Epithelial cell of proximal tubule (primary cell): ENCODE results near the gene RTL10. TPM values are rescaled to one million over a fixed set of nuclear protein-coding genes. Genes with fewer than 3 reads are reported as not detected.

Experiments used
- DNase-seq: peaks from one replicate; pipeline ENCODE4 v3.0.0-alpha.2; 2011; ENCODE audit warnings: low read depth
- H3K4me3 ChIP-seq: 2 replicates; pipeline ENCODE4 v1.5.1; 2011; ENCODE audit warnings: low read depth, mild to moderate bottlenecking, low read length
- total RNA-seq: library from RNA; depleted of rRNA; stranded (reverse); fragments of >200 nt; gene quantifications from 2 replicates; pipeline ENCODE4 v1.2.3, GENCODE V29; 2015
- TF ChIP-seq, protein P1 (sequence below): conservative IDR thresholded peaks from 2 replicates; pipeline ENCODE4 v1.5.1; 2012; ENCODE audit warnings: low read depth, mild to moderate bottlenecking, low read length

The RTL10 gene
- total RNA-seq, 1 donor from 2014 or later, result 15.9 TPM

DNA sequence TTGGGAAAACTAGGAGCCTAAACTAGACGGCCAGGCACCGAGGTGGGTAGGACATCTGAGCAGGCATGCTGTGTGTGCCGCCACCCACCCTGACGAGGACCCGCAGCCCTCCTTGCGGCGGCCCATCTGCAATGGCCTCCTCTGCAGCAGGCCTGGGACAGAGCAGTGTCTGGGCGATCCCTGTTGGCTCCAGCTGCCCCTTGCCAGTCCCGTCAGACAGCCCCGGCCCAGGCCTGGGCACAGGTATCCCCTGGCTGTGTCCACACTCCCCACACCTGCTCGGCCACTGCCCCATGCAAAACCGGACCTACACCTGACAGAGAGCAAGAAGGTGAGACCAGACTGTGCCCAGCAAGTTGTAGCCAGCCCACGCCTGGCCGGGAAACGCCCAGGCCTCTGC, 38.7 kb upstream of the RTL10 start:
- H3K4me3 ChIP-seq, result no peak overlapping the region
- TF ChIP-seq, protein P1, sequence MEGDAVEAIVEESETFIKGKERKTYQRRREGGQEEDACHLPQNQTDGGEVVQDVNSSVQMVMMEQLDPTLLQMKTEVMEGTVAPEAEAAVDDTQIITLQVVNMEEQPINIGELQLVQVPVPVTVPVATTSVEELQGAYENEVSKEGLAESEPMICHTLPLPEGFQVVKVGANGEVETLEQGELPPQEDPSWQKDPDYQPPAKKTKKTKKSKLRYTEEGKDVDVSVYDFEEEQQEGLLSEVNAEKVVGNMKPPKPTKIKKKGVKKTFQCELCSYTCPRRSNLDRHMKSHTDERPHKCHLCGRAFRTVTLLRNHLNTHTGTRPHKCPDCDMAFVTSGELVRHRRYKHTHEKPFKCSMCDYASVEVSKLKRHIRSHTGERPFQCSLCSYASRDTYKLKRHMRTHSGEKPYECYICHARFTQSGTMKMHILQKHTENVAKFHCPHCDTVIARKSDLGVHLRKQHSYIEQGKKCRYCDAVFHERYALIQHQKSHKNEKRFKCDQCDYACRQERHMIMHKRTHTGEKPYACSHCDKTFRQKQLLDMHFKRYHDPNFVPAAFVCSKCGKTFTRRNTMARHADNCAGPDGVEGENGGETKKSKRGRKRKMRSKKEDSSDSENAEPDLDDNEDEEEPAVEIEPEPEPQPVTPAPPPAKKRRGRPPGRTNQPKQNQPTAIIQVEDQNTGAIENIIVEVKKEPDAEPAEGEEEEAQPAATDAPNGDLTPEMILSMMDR, result no peak
- no peak for DNase-seq

DNA sequence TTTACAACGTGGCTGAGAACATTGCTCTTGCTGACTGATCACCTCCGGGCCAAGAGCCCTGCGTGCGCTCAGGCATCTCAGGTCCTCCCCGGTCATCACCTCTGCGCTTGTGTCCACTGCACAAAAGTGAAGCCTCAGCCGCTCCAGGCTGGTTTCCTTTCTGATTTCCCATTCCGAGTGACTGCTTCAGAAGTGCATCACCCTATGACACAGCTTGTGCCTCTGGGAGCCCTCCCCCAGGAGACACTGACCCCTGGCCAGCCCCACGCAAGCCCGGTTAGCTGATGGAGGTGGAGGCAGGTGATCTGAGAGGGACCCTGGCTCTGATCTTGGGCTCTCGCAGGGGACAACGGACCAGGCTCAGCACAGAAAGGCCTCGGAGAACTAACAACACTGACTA, 38.3 kb upstream of the RTL10 start:
- TF ChIP-seq, protein P1, result no peak
- no peak for DNase-seq

DNA sequence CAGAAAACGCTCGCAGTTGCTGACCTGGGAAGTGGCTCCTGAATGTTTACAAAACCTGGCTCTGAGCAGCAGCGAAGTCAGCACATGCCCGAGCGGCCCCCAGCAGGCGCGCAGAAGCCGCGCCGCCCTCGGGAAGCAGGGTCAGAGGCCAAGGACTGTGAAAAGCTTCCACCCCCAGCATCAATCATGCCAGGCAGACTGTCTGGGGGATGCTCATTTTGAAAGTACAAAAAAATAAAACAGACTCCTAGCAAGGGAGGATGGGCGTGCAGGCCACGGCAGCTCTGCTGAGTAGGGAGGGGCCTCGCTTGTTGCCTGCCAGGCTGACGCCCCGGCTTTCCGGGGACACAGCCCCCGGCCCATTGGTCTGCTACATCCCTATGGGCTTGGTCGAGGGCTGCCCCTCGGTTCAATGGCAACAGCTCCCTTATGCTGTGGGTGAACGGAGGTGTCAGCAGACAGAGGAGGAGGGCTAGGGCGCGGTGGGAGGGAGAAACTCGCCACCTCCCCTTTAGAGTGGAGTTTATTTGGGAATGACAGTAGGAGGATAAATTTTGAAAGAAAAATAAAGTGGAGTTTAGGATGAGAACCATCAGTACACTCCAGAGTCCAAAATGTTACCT, 37.7 kb upstream of the RTL10 start:
- no peak for DNase-seq
- H3K4me3 ChIP-seq, result no peak overlapping the region
- TF ChIP-seq, protein P1, result no peak

More for the DNA sequence above, 38.3 kb upstream of the RTL10 start:
- no peak overlapping the region for H3K4me3 ChIP-seq

DNA sequence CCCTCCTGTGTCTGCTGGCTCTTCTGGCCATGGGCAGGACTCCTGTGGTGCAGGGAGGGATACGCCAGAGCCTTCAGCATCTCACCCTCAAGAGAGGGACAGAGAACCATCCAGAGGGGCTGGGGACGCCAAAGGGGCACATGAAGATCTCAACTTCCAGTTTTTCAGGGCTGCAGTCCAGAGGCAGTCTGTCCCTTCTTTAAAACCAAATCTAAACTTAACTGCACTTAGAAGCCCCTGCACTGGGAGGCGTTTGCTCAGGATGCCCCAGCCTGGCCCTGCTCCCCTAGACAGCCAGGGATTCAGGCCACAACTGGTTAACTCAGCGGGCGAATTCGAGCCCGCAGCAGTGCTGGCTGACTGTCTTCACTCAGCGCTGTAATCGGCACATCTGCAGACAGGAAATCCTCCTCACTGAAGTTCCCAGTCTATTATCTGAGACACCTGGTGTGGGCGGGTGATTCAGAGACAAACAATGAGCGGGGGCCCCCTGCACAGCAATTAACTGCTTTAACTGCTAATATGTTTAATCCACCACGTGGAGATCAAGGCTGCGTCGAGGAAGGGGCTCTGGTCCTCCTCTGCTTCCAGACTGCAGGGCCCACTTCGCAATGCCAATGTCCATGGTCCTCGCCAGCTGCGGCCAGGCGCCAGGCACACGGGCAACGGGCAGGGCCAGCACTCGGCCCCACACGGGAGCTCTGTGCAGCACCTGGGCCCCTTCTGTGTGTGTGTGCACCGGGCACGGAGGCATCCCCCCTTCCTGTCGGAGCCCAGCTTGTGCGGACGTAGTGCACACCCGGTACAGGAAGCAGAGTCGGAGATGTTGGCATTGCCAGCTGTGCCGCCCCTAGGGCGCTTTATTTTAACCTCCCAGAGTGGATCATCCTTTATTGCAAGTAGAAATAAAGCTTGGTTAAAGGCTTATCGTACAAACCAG, 36.9 kb upstream of the RTL10 start:
- TF ChIP-seq, protein P1, result no peak
- DNase-seq, result no peak
- no peak overlapping the region for H3K4me3 ChIP-seq

DNA sequence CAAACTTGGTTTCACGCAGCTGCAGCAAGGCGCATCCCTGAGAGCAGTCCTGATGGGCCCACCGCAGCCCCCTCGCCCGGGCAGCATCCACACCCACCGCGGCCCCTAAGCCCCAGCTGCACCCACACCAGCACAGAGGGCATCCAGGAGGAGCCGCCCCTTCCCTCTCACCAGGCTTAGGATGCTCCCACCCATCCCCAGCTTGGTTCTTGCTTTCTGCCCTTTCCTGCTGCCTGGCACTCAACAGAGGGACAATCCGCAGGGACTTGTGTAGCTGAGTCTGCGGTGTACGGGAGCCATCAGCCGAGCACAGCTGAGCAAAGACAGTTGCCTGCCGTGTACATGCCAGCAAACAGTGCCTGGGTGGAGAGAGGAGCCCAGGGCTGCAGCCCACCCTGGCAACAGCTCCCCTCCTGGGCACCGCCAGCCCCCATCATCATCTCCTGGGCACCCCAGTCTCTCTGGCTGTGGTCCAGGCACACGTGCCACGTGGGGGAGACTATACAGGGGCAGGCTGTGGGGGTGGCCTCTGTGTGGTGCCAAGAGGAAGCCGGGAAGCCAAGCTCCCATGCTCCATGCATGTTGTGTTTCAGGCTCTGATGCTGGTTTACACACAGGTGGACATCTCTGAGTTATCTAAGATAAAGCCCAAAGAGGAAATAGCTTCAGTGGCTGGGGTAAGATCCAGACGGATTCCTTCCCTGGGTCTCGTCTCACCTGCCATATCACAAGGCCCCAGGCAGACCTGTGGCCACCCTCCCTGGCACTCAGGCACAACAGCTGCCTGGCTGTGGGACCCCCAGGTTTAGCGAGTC, 36.0 kb upstream of the RTL10 start:
- no peak for DNase-seq
- no peak overlapping the region for H3K4me3 ChIP-seq
- TF ChIP-seq, protein P1, result no peak

DNA sequence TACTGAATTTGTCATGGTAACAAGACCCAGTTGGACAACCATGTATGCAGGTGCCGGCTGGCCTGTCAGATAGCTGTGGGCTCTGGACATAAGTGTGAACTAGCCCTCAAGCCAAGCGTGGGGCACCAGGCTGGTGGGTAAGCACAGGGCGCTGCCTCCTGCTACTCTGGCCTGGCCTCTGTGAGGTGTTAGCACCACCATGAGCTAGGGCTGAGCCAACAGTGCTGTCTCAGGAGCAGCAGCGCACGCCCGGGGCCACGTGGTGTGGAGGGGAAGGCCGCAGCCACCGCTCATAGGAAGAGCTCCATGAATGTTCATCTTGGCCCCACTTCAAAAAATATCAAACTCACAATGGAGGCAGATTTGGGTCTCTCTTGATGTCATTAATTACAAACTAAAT, 35.3 kb upstream of the RTL10 start:
- DNase-seq, result no peak
- no peak overlapping the region for H3K4me3 ChIP-seq
- TF ChIP-seq, protein P1, result no peak
